K562 (cell line): ENCODE measurements around the gene IMMP2L. TPM values are rescaled to one million over a fixed set of nuclear protein-coding genes. Genes with fewer than 3 reads are reported as not detected.

Experiments used
- ATAC-seq: fragments of 200-7000 bp; cut with Tn5 transposase; 3 replicates; pipeline ENCODE4 v1.9.1; 2020; ENCODE audit warnings: moderate library complexity
- BruUV-seq: library from RNA; stranded (reverse); fragments of 400-500 nt; replicated peaks from 2 replicates; lab custom pipeline; 2021; lab: Mats Ljungman, UMichigan
- CTCF ChIA-PET: fragments of 300-600 bp; formaldehyde crosslinking; extraction: SDS; loops from one replicate; lab custom pipeline; 2021; ENCODE audit warnings: low intra/inter-chr PET ratio; lab: Yijun Ruan, JAX
- POLR2A ChIA-PET: fragments of 300-600, 350-650 bp; sonication (Branson Sonifier 250); formaldehyde crosslinking; extraction: SDS; loops from one replicate; lab custom pipeline; 2021; ENCODE audit warnings: antibody characterized with exemption, inconsistent platforms; lab: Yijun Ruan, JAX
- DNase-seq, 4 experiments: peaks; one replicate each; pipeline versions ENCODE4 v3.0.0 to v3.0.0-alpha.2; 2011 to 2018; ENCODE audit warnings: low spot score in 3 of 4, mixed read lengths in 3 of 4; ENCODE audit errors: extremely low read depth in 1 of 4
- FAIRE-seq: peaks from 2 replicates; lab custom pipeline; 2011; peaks lifted over from hg19 to GRCh38; lab: Jason Lieb, UNC
- H2AFZ ChIP-seq: 2 replicates; pipeline ENCODE4 v1.6.0; 2011; ENCODE audit warnings: low read depth, low read length, control low read depth, inconsistent platforms
- H3K27ac ChIP-seq: fragments of 200-600 bp; 3 replicates; pipeline ENCODE4 v1.8.0; 2011; ENCODE audit warnings: low read depth, mild to moderate bottlenecking, control low read depth, inconsistent platforms, low read length, moderate library complexity, mixed read lengths; ENCODE audit errors: extremely low read depth
- H3K27me3 ChIP-seq, 2 experiments: fragments of 300-600 bp in 1 of 2; 2 replicates in 1 of 2; 3 replicates in 1 of 2; pipeline versions ENCODE4 v1.6.0 to v1.8.0; 2011; ENCODE audit warnings: inconsistent platforms in 2 of 2, low read length in 2 of 2, mild to moderate bottlenecking in 1 of 2, mixed read lengths in 1 of 2, moderate library complexity in 1 of 2; ENCODE audit not compliant: control insufficient read depth in 2 of 2, insufficient read depth in 2 of 2
- H3K36me3 ChIP-seq: fragments of 300-600 bp; 3 replicates; pipeline ENCODE4 v1.8.0; 2011; ENCODE audit warnings: mild to moderate bottlenecking, low read length, inconsistent platforms; ENCODE audit not compliant: control insufficient read depth, insufficient read depth
- H3K4me1 ChIP-seq, 2 experiments: fragments of 200-600 bp in 1 of 2; replicated peaks in 1 of 2; 2 replicates in 1 of 2; 3 replicates in 1 of 2; pipeline versions ENCODE4 v1.5.1 to v1.8.0; 2011; ENCODE audit warnings: inconsistent platforms in 2 of 2, low read length in 2 of 2, mild to moderate bottlenecking in 1 of 2, mixed read lengths in 1 of 2, moderate library complexity in 1 of 2; ENCODE audit not compliant: control insufficient read depth in 2 of 2, insufficient read depth in 2 of 2
- H3K4me2 ChIP-seq: 2 replicates; pipeline ENCODE4 v1.6.1; 2011; ENCODE audit warnings: low read length, control low read depth, inconsistent platforms, mixed read lengths; ENCODE audit not compliant: insufficient read depth
- H3K4me3 ChIP-seq: fragments of 200-600 bp; sonication (generic), shearing (Covaris generic); 2 replicates; pipeline ENCODE4 v1.5.1; 2016; ENCODE audit warnings: control low read depth, inconsistent platforms
- H3K79me2 ChIP-seq: fragments of 200-600 bp; 3 replicates; pipeline ENCODE4 v1.8.0; 2011; ENCODE audit warnings: low read length, inconsistent platforms; ENCODE audit not compliant: control insufficient read depth, insufficient read depth
- H3K9ac ChIP-seq, 2 experiments: 2 replicates each; pipeline versions ENCODE4 v1.6.0 to v1.6.1; 2011; ENCODE audit warnings: low read depth in 2 of 2, low read length in 2 of 2, control low read depth in 1 of 2, inconsistent platforms in 1 of 2, mild to moderate bottlenecking in 1 of 2, mixed read lengths in 1 of 2; ENCODE audit not compliant: insufficient read depth in 1 of 2
- H3K9me1 ChIP-seq: one replicate; pipeline ENCODE4 v1.6.0; 2011; ENCODE audit warnings: inconsistent platforms, mild to moderate bottlenecking, low read length, moderate library complexity; ENCODE audit not compliant: control insufficient read depth, insufficient read depth
- H3K9me3 ChIP-seq: replicated peaks from 2 replicates; pipeline ENCODE4 v1.5.1; 2011; ENCODE audit warnings: low read depth, low read length, inconsistent platforms; ENCODE audit not compliant: control insufficient read depth, insufficient read depth
- H4K20me1 ChIP-seq: replicated peaks from 2 replicates; pipeline ENCODE4 v1.6.1; 2011; ENCODE audit warnings: low read length, inconsistent platforms, mixed read lengths; ENCODE audit not compliant: control insufficient read depth, insufficient read depth
- C11orf30 ChIP-seq: fragments of 450-650 bp; IDR thresholded peaks from 2 replicates; pipeline ENCODE4 v1.6.1; 2016; ENCODE audit warnings: low read depth, mild to moderate bottlenecking
- CHD2 ChIP-seq: IDR thresholded peaks from 2 replicates; pipeline ENCODE4 v1.6.1; 2011; ENCODE audit warnings: low read depth, low read length
- CREB1 ChIP-seq, 2 experiments: sonication (generic) in 1 of 2; formaldehyde crosslinking in 1 of 2; IDR thresholded peaks; 2 replicates each; pipeline versions ENCODE4 v1.6.1 to v1.8.0; 2012 to 2022; ENCODE audit warnings: inconsistent platforms in 1 of 2, mild to moderate bottlenecking in 1 of 2, missing genetic modification reagents in 1 of 2, moderate library complexity in 1 of 2
- FOXA3 ChIP-seq, 2 experiments: fragments of 450-650 bp in 1 of 2; sonication (generic) in 1 of 2; formaldehyde crosslinking; IDR thresholded peaks in 1 of 2; conservative IDR thresholded peaks in 1 of 2; 2 replicates each; pipeline versions ENCODE4 v1.4.0 to v1.8.0; 2020 to 2022; ENCODE audit warnings: mild to moderate bottlenecking in 2 of 2, missing genetic modification reagents in 1 of 2
- ILF3 ChIP-seq: fragments of 450-650 bp; IDR thresholded peaks from 2 replicates; pipeline ENCODE4 v1.6.1; 2018; ENCODE audit warnings: antibody characterized with exemption, mild to moderate bottlenecking, moderate library complexity, borderline replicate concordance
- LEF1 ChIP-seq: fragments of 450-650 bp; IDR thresholded peaks from 2 replicates; pipeline ENCODE4 v1.6.1; 2016; ENCODE audit warnings: mild to moderate bottlenecking
- MEIS2 ChIP-seq: fragments of 450-650 bp; IDR thresholded peaks from 2 replicates; pipeline ENCODE4 v1.6.1; 2014; ENCODE audit warnings: mild to moderate bottlenecking; ENCODE audit not compliant: partially characterized antibody
- NCOR1 ChIP-seq: fragments of 450-650 bp; IDR thresholded peaks from 2 replicates; pipeline ENCODE4 v1.6.1; 2016; ENCODE audit warnings: mild to moderate bottlenecking, moderate library complexity
- SMARCA5 ChIP-seq: fragments of 450-650 bp; IDR thresholded peaks from 2 replicates; pipeline ENCODE4 v1.6.1; 2016
- TCF7 ChIP-seq: sonication (generic); IDR thresholded peaks from 2 replicates; pipeline ENCODE4 v1.6.1; 2016; ENCODE audit warnings: antibody characterized with exemption, borderline replicate concordance
- ZNF316 ChIP-seq: fragments of 450-650 bp; IDR thresholded peaks from 2 replicates; pipeline ENCODE4 v1.6.1; 2016
- ZNF551 ChIP-seq: fragments of 250-450 bp; sonication (Bioruptor Pico); IDR thresholded peaks from 2 replicates; pipeline ENCODE4 v1.5.0; 2021; ENCODE audit warnings: mild to moderate bottlenecking, moderate library complexity
- ZNF561 ChIP-seq: fragments of 450-650 bp; formaldehyde crosslinking; conservative IDR thresholded peaks from 2 replicates; pipeline ENCODE4 v1.4.0; 2020; ENCODE audit warnings: mild to moderate bottlenecking, moderate library complexity
- ZNF699 ChIP-seq: fragments of 250-450 bp; sonication (Bioruptor Pico); IDR thresholded peaks from 2 replicates; pipeline ENCODE4 v1.8.0; 2021; ENCODE audit warnings: mild to moderate bottlenecking, moderate library complexity; ENCODE audit not compliant: insufficient replicate concordance
- ZSCAN29 ChIP-seq: fragments of 450-650 bp; IDR thresholded peaks from 2 replicates; pipeline ENCODE4 v1.6.1; 2017
- WGBS: fragments of 100-300 bp; shearing (Covaris generic); methylation state at CpG from one replicate; pipeline ENCODE4 v1.1.6; 2016; ENCODE audit warnings: low coverage, mixed read lengths; ENCODE audit not compliant: insufficient coverage; ENCODE audit errors: missing lambda C conversion rate; 5-methylcytosine and 5-hydroxymethylcytosine counted together
- in situ Hi-C: fragments of 300-500 bp; cut with MboI; formaldehyde crosslinking; loops from 4 replicates; pipeline ENCODE4 v1.15.0; 2018; ENCODE audit warnings: inconsistent platforms, mixed read lengths
- intact Hi-C: fragments of 100-400 bp; cut with micrococcal nuclease; formaldehyde crosslinking; loops from 2 replicates; pipeline ENCODE4 v1.14.2; 2022
- polyA plus RNA-seq, 8 experiments: library from polyadenylated mRNA; depleted of rRNA in 4 of 8; stranded (reverse) in 5 of 8; unstranded in 3 of 8; fragments of >200 nt; fragmentation: Nextera tagmentation in 2 of 8; fragmentation: Illumina TruSeq in 1 of 8; extraction: Ambion mirVana in 2 of 8; extraction: Trizol in 1 of 8; gene quantifications; 2 replicates each; pipeline versions ENCODE4 v1.2.1 to v1.2.3, GENCODE V29; 2011 to 2014; ENCODE audit warnings: inconsistent platforms in 1 of 8, missing spikeins in 1 of 8
- total RNA-seq, 7 experiments: library from RNA; depleted of rRNA in 6 of 7; stranded (reverse); fragments of >200 nt in 6 of 7; fragmentation: Illumina TruSeq in 2 of 7; extraction: Trizol in 2 of 7; gene quantifications; 2 replicates each; pipeline versions ENCODE4 v1.2.1 to v1.2.3, GENCODE V29; 2011 to 2021; ENCODE audit warnings: low replicate concordance in 1 of 7
- TF ChIP-seq, protein P1 (sequence below), 2 experiments: IDR thresholded peaks in 1 of 2; conservative IDR thresholded peaks in 1 of 2; 2 replicates each; pipeline ENCODE4 v1.6.1; 2016; ENCODE audit warnings: low read depth in 2 of 2, mild to moderate bottlenecking in 1 of 2, missing compliant biosample characterization in 1 of 2, missing genetic modification characterization in 1 of 2, moderate library complexity in 1 of 2
- TF ChIP-seq, protein P2 (sequence below): fragments of 200-800 bp; sonication (Bioruptor generic); IDR thresholded peaks from 2 replicates; pipeline ENCODE4 v1.6.1; 2017; ENCODE audit warnings: missing genetic modification characterization, missing compliant biosample characterization
- TF ChIP-seq, protein P3 (sequence below): fragments of 450-650 bp; IDR thresholded peaks from 2 replicates; pipeline ENCODE4 v1.6.1; 2016

IMMP2L gene
- total and polyA plus RNA-seq, 9 of the 15 experiments (the other 6 are each of a cell fraction or from before 2014, with no cell fraction given): 29.7 to 116 (median 53.0) TPM

DNA sequence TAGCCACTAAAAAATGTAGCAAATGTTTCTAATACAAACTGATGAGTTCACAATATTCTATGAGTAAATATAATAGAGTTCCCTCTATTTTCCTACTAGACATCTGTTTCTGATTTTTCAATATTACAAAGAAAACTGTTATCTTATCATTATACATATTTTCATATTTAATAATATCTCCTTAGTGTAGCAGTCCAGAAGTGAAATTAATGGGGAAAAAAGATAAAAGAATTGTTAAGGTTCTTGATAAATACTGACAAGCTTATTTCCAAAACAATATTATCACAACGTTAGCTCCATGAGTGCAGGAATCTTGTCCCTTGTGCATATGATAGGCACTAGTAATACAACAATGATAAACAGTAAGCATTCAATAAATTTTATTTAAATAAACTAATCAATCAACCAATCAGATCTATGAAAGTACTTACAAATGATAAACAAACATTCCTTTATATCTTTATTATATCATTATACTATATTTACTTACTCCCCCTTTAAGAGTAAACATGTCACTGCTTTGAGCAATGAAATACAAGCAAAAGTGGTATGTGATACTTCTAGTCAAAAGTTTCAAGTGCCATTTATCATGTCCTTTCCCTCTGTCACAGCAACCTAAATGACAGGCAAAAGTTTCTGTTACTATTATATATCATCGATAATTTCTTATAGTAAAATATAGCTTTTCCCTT, 103.1 kb downstream of the IMMP2L start:
- 26% methylated on average over 2 of the region's 2 CpGs for WGBS
- no TSS peak for BruUV-seq
- no peak for FAIRE-seq
- Histone ChIP-seq H3K36me3 (no peaks in the 10 kb centered on the region), H3K9ac (peak overlapping the region in 1 of 2 experiments; percentile 13; a peak in 1 of 4 replicates), H3K4me2 (no peak overlapping the region), H3K9me1 (no peaks in the 10 kb centered on the region), H2AFZ (peak overlapping the region; percentile 57), H3K9me3 (no peaks in the 10 kb centered on the region), H3K79me2 (no peaks in the 10 kb centered on the region), H3K27ac (peak overlapping the region; percentile 45; the same call in 2 of the 3 replicates), H3K4me1 (peaks cover 0 to 12% of the 10 kb centered on the region in 2 experiments; a peak in 3 of 5 replicates), H3K4me3 (no peak overlapping the region), H3K27me3 (no peaks in the 10 kb centered on the region), H4K20me1 (no peaks in the 10 kb centered on the region)
- ChIA-PET CTCF (no interaction called here), POLR2A (interaction anchor here (1.3 kb wide), 1 partner anchor 18 kb away, joined by 3 read pairs; no protein-coding TSS in a partner anchor)
- ATAC-seq: peak; percentile 64
- intact Hi-C loops (no loop called here), in situ Hi-C loops (no loop called here)
- DNase-seq: no peak
- TF ChIP-seq, protein P1, sequence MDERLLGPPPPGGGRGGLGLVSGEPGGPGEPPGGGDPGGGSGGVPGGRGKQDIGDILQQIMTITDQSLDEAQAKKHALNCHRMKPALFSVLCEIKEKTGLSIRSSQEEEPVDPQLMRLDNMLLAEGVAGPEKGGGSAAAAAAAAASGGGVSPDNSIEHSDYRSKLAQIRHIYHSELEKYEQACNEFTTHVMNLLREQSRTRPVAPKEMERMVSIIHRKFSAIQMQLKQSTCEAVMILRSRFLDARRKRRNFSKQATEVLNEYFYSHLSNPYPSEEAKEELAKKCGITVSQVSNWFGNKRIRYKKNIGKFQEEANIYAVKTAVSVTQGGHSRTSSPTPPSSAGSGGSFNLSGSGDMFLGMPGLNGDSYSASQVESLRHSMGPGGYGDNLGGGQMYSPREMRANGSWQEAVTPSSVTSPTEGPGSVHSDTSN (CRISPR knock-in tag; IDR thresholded peaks at IDR 0.05; ENCODE audit: low read depth): no peak
- TF ChIP-seq, protein P1 (tag; conservative IDR thresholded peaks at IDR 0.05; ENCODE audit: low read depth): peak; percentile 87
- TF ChIP-seq ZNF699 (no peak), ZNF551 (CRISPR knock-in tag) (no peak), FOXA3 (CRISPR knock-in tag; conservative IDR thresholded peaks at IDR 0.05 in 1 of 2, IDR thresholded peaks at IDR 0.05 in 1 of 2) (peak in 1 of 2 experiments; percentile 58; a peak in 2 of 4 replicates), NCOR1 (no peak), CHD2 (no peak), ZSCAN29 (no peak), LEF1 (no peak), ILF3 (no peak), SMARCA5 (no peak), C11orf30 (peak; percentile 22; the same call in 1 of the 2 replicates), TCF7 (no peak), ZNF316 (peak; percentile 64), CREB1 (IDR thresholded peaks at IDR 0.05) (no peak), CREB1 (CRISPR knock-in tag; IDR thresholded peaks at IDR 0.05) (no peak), MEIS2 (peak; percentile 89), ZNF561 (no peak)
- TF ChIP-seq, protein P2, sequence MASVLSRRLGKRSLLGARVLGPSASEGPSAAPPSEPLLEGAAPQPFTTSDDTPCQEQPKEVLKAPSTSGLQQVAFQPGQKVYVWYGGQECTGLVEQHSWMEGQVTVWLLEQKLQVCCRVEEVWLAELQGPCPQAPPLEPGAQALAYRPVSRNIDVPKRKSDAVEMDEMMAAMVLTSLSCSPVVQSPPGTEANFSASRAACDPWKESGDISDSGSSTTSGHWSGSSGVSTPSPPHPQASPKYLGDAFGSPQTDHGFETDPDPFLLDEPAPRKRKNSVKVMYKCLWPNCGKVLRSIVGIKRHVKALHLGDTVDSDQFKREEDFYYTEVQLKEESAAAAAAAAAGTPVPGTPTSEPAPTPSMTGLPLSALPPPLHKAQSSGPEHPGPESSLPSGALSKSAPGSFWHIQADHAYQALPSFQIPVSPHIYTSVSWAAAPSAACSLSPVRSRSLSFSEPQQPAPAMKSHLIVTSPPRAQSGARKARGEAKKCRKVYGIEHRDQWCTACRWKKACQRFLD: no peak
- TF ChIP-seq, protein P3, sequence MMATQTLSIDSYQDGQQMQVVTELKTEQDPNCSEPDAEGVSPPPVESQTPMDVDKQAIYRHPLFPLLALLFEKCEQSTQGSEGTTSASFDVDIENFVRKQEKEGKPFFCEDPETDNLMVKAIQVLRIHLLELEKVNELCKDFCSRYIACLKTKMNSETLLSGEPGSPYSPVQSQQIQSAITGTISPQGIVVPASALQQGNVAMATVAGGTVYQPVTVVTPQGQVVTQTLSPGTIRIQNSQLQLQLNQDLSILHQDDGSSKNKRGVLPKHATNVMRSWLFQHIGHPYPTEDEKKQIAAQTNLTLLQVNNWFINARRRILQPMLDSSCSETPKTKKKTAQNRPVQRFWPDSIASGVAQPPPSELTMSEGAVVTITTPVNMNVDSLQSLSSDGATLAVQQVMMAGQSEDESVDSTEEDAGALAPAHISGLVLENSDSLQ: peak; percentile 91
